Measurements from ENCODE around the gene STAU1.

- TF ChIP-seq CTCF (IDR thresholded peaks at IDR 0.05 in 4 of 5, conservative IDR thresholded peaks at IDR 0.05 in 1 of 5): no peak
- TF ChIP-seq POLR2A (IDR thresholded peaks at IDR 0.05): no peak
Observed at GRCh38 chr20:49185071-49185761, 2.9 kb downstream of the STAU1 start.

All from gastrocnemius medialis (tissue), 4 donors.